ENCODE data around the gene DAAM2.

Gene DAAM2

GRCh38 chr6:39844866-39845265, 52.7 kb downstream of the DAAM2 start:
- peaks cover 6% of the 10 kb centered on the region for H3K27me3 Mint-ChIP-seq
- H3K27ac Mint-ChIP-seq = no peak overlapping the region
- H3K9me3 Mint-ChIP-seq = no peaks in the 10 kb centered on the region
- H3K4me1 Mint-ChIP-seq = no peaks in the 10 kb centered on the region
- H3K4me3 Mint-ChIP-seq = no peak overlapping the region
- no peaks in the 10 kb centered on the region for H3K36me3 Mint-ChIP-seq

- Mint-ChIP-seq H3K36me3 (no peaks in the 10 kb centered on the region), H3K27me3 (peaks cover 2% of the 10 kb centered on the region), H3K9me3 (no peaks in the 10 kb centered on the region), H3K4me3 (no peak overlapping the region), H3K27ac (no peak overlapping the region), H3K4me1 (no peaks in the 10 kb centered on the region)
Observed at GRCh38 chr6:39847221-39847620, 55.0 kb downstream of the DAAM2 start.

GRCh38 chr6:39848171-39848570, 56.0 kb downstream of the DAAM2 start:
- H3K27me3 Mint-ChIP-seq = peaks cover 2% of the 10 kb centered on the region
- H3K4me3 Mint-ChIP-seq = no peak overlapping the region
- H3K27ac Mint-ChIP-seq = no peak overlapping the region
- no peaks in the 10 kb centered on the region for H3K4me1 Mint-ChIP-seq
- H3K9me3 Mint-ChIP-seq = no peaks in the 10 kb centered on the region
- no peaks in the 10 kb centered on the region for H3K36me3 Mint-ChIP-seq

- Mint-ChIP-seq H3K27me3 (peaks cover 2% of the 10 kb centered on the region), H3K4me1 (no peaks in the 10 kb centered on the region), H3K9me3 (no peaks in the 10 kb centered on the region), H3K36me3 (no peaks in the 10 kb centered on the region), H3K4me3 (no peak overlapping the region), H3K27ac (no peak overlapping the region)
Observed at GRCh38 chr6:39849228-39849627, 57.1 kb downstream of the DAAM2 start.

- no peaks in the 10 kb centered on the region for H3K4me1 Mint-ChIP-seq
- no peaks in the 10 kb centered on the region for H3K36me3 Mint-ChIP-seq
- H3K27me3 Mint-ChIP-seq = peaks cover 2% of the 10 kb centered on the region
- H3K27ac Mint-ChIP-seq = no peak overlapping the region
- H3K4me3 Mint-ChIP-seq = no peak overlapping the region
- H3K9me3 Mint-ChIP-seq = no peaks in the 10 kb centered on the region
Observed at GRCh38 chr6:39849764-39850163, 57.6 kb downstream of the DAAM2 start.

- Mint-ChIP-seq H3K27ac (no peak overlapping the region), H3K9me3 (no peaks in the 10 kb centered on the region), H3K27me3 (peaks cover 2% of the 10 kb centered on the region), H3K4me3 (no peak overlapping the region), H3K36me3 (no peaks in the 10 kb centered on the region), H3K4me1 (no peaks in the 10 kb centered on the region)
Observed at GRCh38 chr6:39850736-39851297, 58.6 kb downstream of the DAAM2 start.

GRCh38 chr6:39851331-39851730, 59.2 kb downstream of the DAAM2 start:
- no peak overlapping the region for H3K27ac Mint-ChIP-seq

GRCh38 chr6:39852324-39852723, 60.1 kb downstream of the DAAM2 start:
- no peaks in the 10 kb centered on the region for H3K9me3 Mint-ChIP-seq
- H3K27ac Mint-ChIP-seq = no peak overlapping the region
- no peak overlapping the region for H3K4me3 Mint-ChIP-seq
- H3K36me3 Mint-ChIP-seq = no peaks in the 10 kb centered on the region
- H3K27me3 Mint-ChIP-seq = peaks cover 2% of the 10 kb centered on the region
- H3K4me1 Mint-ChIP-seq = no peaks in the 10 kb centered on the region

More at GRCh38 chr6:39851331-39851730, 59.2 kb downstream of the DAAM2 start:
- no peak overlapping the region for H3K4me3 Mint-ChIP-seq
- no peaks in the 10 kb centered on the region for H3K36me3 Mint-ChIP-seq
- no peaks in the 10 kb centered on the region for H3K4me1 Mint-ChIP-seq
- H3K27me3 Mint-ChIP-seq = peaks cover 2% of the 10 kb centered on the region
- no peaks in the 10 kb centered on the region for H3K9me3 Mint-ChIP-seq

GRCh38 chr6:39853604-39854003, 61.4 kb downstream of the DAAM2 start:
- Mint-ChIP-seq H3K4me3 (no peak overlapping the region), H3K9me3 (no peaks in the 10 kb centered on the region), H3K36me3 (no peaks in the 10 kb centered on the region), H3K27me3 (peaks cover 2% of the 10 kb centered on the region), H3K27ac (no peak overlapping the region), H3K4me1 (no peaks in the 10 kb centered on the region)

GRCh38 chr6:39855356-39855995, 63.3 kb downstream of the DAAM2 start:
- no peaks in the 10 kb centered on the region for H3K36me3 Mint-ChIP-seq
- H3K4me3 Mint-ChIP-seq = no peak overlapping the region
- no peak overlapping the region for H3K27ac Mint-ChIP-seq
- H3K27me3 Mint-ChIP-seq = peaks cover 3% of the 10 kb centered on the region
- H3K4me1 Mint-ChIP-seq = no peaks in the 10 kb centered on the region
- no peaks in the 10 kb centered on the region for H3K9me3 Mint-ChIP-seq

GRCh38 chr6:39859025-39859424, 66.8 kb downstream of the DAAM2 start:
- Mint-ChIP-seq H3K27ac (no peak overlapping the region), H3K4me1 (no peaks in the 10 kb centered on the region), H3K9me3 (no peaks in the 10 kb centered on the region), H3K4me3 (no peak overlapping the region), H3K36me3 (no peaks in the 10 kb centered on the region), H3K27me3 (peaks cover 5% of the 10 kb centered on the region)

- Mint-ChIP-seq H3K4me1 (no peaks in the 10 kb centered on the region), H3K27me3 (peaks cover 7% of the 10 kb centered on the region), H3K9me3 (no peaks in the 10 kb centered on the region), H3K36me3 (no peaks in the 10 kb centered on the region), H3K27ac (no peak overlapping the region), H3K4me3 (no peak overlapping the region)
Observed at GRCh38 chr6:39861663-39862062, 69.5 kb downstream of the DAAM2 start.

- Mint-ChIP-seq H3K27me3 (peaks cover 8% of the 10 kb centered on the region), H3K36me3 (no peaks in the 10 kb centered on the region)
Observed at GRCh38 chr6:39865011-39865888, 73.1 kb downstream of the DAAM2 start.

GRCh38 chr6:39867592-39867991, 75.4 kb downstream of the DAAM2 start:
- Mint-ChIP-seq H3K9me3 (no peaks in the 10 kb centered on the region), H3K27ac (no peak overlapping the region), H3K4me1 (no peaks in the 10 kb centered on the region), H3K36me3 (no peaks in the 10 kb centered on the region), H3K27me3 (peaks cover 6% of the 10 kb centered on the region), H3K4me3 (no peak overlapping the region)

More at GRCh38 chr6:39865011-39865888, 73.1 kb downstream of the DAAM2 start:
- Mint-ChIP-seq H3K4me3 (no peak overlapping the region), H3K4me1 (no peaks in the 10 kb centered on the region), H3K9me3 (no peaks in the 10 kb centered on the region), H3K27ac (no peak overlapping the region)

GRCh38 chr6:39870950-39871349, 78.8 kb downstream of the DAAM2 start:
- H3K27ac Mint-ChIP-seq = no peak overlapping the region
- H3K9me3 Mint-ChIP-seq = no peaks in the 10 kb centered on the region
- H3K27me3 Mint-ChIP-seq = peaks cover 3% of the 10 kb centered on the region
- no peaks in the 10 kb centered on the region for H3K36me3 Mint-ChIP-seq
- no peaks in the 10 kb centered on the region for H3K4me1 Mint-ChIP-seq
- no peak overlapping the region for H3K4me3 Mint-ChIP-seq

- Mint-ChIP-seq H3K4me3 (no peak overlapping the region), H3K9me3 (no peaks in the 10 kb centered on the region), H3K36me3 (no peaks in the 10 kb centered on the region), H3K27ac (no peak overlapping the region), H3K27me3 (peaks cover 2% of the 10 kb centered on the region), H3K4me1 (no peaks in the 10 kb centered on the region)
Observed at GRCh38 chr6:39873439-39873838, 81.3 kb downstream of the DAAM2 start.
